ENCODE results near the gene INSR. TPM values are rescaled to one million over a fixed set of nuclear protein-coding genes. Genes with fewer than 3 reads are reported as not detected.

The INSR gene
- total RNA-seq, 1 donor from 2014 or later: 69.2 TPM

GRCh38 chr19:7072541-7072940 lies 221.7 kb downstream of the INSR start:
- Mint-ChIP-seq H3K4me3 (ENCODE audit: low read depth) (peak overlapping the region; percentile 65), H3K9me3 (ENCODE audit: low read depth) (peaks cover 17% of the 10 kb centered on the region), H3K27me3 (no peaks in the 10 kb centered on the region), H3K36me3 (ENCODE audit: insufficient read depth) (peaks cover 45% of the 10 kb centered on the region), H3K4me1 (ENCODE audit: low read depth) (peaks cover 2% of the 10 kb centered on the region), H3K27ac (peak overlapping the region; percentile 73)
- no peak for DNase-seq (ENCODE audit: low spot score, unreplicated experiment)
- no peak for TF ChIP-seq CTCF (IDR thresholded peaks at IDR 0.05; ENCODE audit: unreplicated experiment)

- Mint-ChIP-seq H3K9me3 (ENCODE audit: low read depth) (peaks cover 18% of the 10 kb centered on the region), H3K27me3 (no peaks in the 10 kb centered on the region), H3K4me3 (ENCODE audit: low read depth) (peak overlapping the region; percentile 96), H3K27ac (peak overlapping the region; percentile 40), H3K4me1 (ENCODE audit: low read depth) (peaks cover 2% of the 10 kb centered on the region), H3K36me3 (ENCODE audit: insufficient read depth) (peaks cover 20% of the 10 kb centered on the region)
- TF ChIP-seq CTCF (IDR thresholded peaks at IDR 0.05; ENCODE audit: unreplicated experiment): no peak
- DNase-seq (ENCODE audit: low spot score, unreplicated experiment): no peak
These were observed 224.3 kb downstream of the INSR start for GRCh38 chr19:7069904-7070226.

- no peak for TF ChIP-seq CTCF (IDR thresholded peaks at IDR 0.05; ENCODE audit: unreplicated experiment)
- peaks cover 17% of the 10 kb centered on the region for H3K36me3 Mint-ChIP-seq (ENCODE audit: insufficient read depth)
- no peaks in the 10 kb centered on the region for H3K27me3 Mint-ChIP-seq
- peak within 1 kb of the TSS; percentile 93 for H3K27ac Mint-ChIP-seq
- DNase-seq (ENCODE audit: low spot score, unreplicated experiment): peak; percentile 93
- peaks cover 2% of the 10 kb centered on the region for H3K4me1 Mint-ChIP-seq (ENCODE audit: low read depth)
- H3K4me3 Mint-ChIP-seq (ENCODE audit: low read depth): peak within 1 kb of the TSS; percentile 96
- H3K9me3 Mint-ChIP-seq (ENCODE audit: low read depth): peaks cover 16% of the 10 kb centered on the region
These were observed 224.9 kb downstream of the INSR start, which contains the start of gene ZNF557 for GRCh38 chr19:7069042-7069903. ZNF557 (plus strand) TSS chr19:7069703; CDS start chr19:7075075, 5,372 bp downstream.

- H3K36me3 Mint-ChIP-seq (ENCODE audit: insufficient read depth): peaks cover 13% of the 10 kb centered on the region
- peak overlapping the region; percentile 93 for H3K27ac Mint-ChIP-seq
- no peaks in the 10 kb centered on the region for H3K27me3 Mint-ChIP-seq
- peak overlapping the region; percentile 96 for H3K4me3 Mint-ChIP-seq (ENCODE audit: low read depth)
- peaks cover 14% of the 10 kb centered on the region for H3K9me3 Mint-ChIP-seq (ENCODE audit: low read depth)
- peaks cover 2% of the 10 kb centered on the region for H3K4me1 Mint-ChIP-seq (ENCODE audit: low read depth)
- no peak for TF ChIP-seq CTCF (IDR thresholded peaks at IDR 0.05; ENCODE audit: unreplicated experiment)
- no peak for DNase-seq (ENCODE audit: low spot score, unreplicated experiment)
These were observed 225.6 kb downstream of the INSR start for GRCh38 chr19:7068599-7068998.

GRCh38 chr19:7067716-7068115 lies 226.5 kb downstream of the INSR start:
- H3K27me3 Mint-ChIP-seq: no peaks in the 10 kb centered on the region

More at GRCh38 chr19:7067716-7068115, 226.5 kb downstream of the INSR start:
- H3K4me3 Mint-ChIP-seq (ENCODE audit: low read depth): no peak overlapping the region
- no peak overlapping the region for H3K27ac Mint-ChIP-seq
- no peak for TF ChIP-seq CTCF (IDR thresholded peaks at IDR 0.05; ENCODE audit: unreplicated experiment)
- H3K4me1 Mint-ChIP-seq (ENCODE audit: low read depth): peaks cover 2% of the 10 kb centered on the region
- H3K9me3 Mint-ChIP-seq (ENCODE audit: low read depth): peaks cover 14% of the 10 kb centered on the region
- H3K36me3 Mint-ChIP-seq (ENCODE audit: insufficient read depth): peaks cover 8% of the 10 kb centered on the region
- DNase-seq (ENCODE audit: low spot score, unreplicated experiment): no peak
